ENCODE data around the gene KRTAP12-1.

DNA sequence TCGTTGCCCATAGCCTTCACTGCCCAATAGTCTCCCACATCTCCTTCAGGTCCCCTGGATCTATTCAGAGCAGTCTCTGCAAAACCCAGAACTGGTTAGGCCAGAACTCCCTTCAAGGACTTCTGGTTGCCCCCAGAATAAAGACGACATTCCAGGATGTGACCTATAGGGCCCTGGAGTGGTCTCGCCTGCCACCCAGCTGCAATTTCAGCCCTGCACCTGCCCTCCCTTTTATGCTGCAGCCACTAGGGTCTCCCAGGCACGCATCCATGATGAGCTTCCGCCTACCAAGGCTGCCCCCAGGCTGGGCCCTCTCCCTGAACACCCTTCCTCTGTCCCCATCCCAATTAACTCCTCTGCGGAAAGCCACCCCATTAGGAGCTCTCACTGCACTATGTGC, 36.6 kb upstream of the KRTAP12-1 start:
- TF ChIP-seq CTCF (conservative IDR thresholded peaks at IDR 0.05) = no peak
- TF ChIP-seq EZH2 (IDR thresholded peaks at IDR 0.05; ENCODE audit: low read depth) = no peak
